ENCODE data around the gene PRDM16. TPM values are rescaled to one million over a fixed set of nuclear protein-coding genes. Genes with fewer than 3 reads are reported as not detected.

The PRDM16 gene
- total RNA-seq, 2 donors from 2014 or later, result 0.79 to 6.1 TPM

DNA sequence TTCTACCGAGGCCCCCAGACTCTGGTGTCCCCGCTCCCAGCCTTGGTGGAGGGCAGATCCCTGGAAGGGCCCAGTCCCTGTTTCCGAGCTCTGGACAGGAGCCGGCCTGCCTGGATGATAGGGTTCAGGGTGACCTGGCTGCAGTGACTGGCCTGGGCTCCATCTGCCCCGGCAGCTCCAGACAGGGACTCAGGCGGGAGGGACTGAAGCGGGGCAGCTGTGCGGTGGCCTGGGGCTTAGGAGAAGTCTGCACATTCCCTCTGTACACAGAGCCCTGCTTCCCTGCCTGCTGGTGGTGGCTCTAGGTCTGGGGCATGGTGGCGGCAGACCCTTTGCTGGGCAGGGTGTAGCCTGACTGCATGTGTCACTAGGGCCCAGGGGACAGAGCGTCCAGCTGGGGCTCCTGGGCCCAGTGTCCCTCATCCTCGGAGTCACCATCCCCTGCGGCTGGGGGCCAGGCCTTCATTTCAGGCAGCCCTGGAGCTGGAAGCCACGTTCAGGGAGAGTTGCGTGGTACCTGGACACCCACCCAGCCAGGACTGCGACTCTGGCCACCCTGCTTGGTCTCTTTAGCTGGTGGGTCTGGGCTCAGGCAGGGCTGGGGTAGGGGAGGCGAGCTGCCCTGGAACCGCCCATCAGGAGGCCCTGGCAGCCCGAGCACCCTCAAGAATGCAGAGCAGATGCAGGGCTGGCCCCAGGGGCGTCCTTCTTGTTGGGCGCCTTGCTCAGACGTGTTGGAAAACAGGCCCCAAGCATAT, 395.1 kb downstream of the PRDM16 start:
- DNase-seq, result no peak
- Histone ChIP-seq H3K27me3 (no peaks in the 10 kb centered on the region), H3K9ac (ENCODE audit: low read depth in 2 of 2, low read length in 2 of 2) (no peak overlapping the region), H3K4me3 (no peak overlapping the region), H3K9me3 (no peaks in the 10 kb centered on the region), H3K4me1 (peaks cover 7% of the 10 kb centered on the region), H3K36me3 (no peaks in the 10 kb centered on the region), H3K27ac (no peak overlapping the region)
- TF ChIP-seq, protein P1, sequence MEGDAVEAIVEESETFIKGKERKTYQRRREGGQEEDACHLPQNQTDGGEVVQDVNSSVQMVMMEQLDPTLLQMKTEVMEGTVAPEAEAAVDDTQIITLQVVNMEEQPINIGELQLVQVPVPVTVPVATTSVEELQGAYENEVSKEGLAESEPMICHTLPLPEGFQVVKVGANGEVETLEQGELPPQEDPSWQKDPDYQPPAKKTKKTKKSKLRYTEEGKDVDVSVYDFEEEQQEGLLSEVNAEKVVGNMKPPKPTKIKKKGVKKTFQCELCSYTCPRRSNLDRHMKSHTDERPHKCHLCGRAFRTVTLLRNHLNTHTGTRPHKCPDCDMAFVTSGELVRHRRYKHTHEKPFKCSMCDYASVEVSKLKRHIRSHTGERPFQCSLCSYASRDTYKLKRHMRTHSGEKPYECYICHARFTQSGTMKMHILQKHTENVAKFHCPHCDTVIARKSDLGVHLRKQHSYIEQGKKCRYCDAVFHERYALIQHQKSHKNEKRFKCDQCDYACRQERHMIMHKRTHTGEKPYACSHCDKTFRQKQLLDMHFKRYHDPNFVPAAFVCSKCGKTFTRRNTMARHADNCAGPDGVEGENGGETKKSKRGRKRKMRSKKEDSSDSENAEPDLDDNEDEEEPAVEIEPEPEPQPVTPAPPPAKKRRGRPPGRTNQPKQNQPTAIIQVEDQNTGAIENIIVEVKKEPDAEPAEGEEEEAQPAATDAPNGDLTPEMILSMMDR (IDR thresholded peaks at IDR 0.05), result no peak
- intact Hi-C loops (cut with DNase I), result no loop called here

DNA sequence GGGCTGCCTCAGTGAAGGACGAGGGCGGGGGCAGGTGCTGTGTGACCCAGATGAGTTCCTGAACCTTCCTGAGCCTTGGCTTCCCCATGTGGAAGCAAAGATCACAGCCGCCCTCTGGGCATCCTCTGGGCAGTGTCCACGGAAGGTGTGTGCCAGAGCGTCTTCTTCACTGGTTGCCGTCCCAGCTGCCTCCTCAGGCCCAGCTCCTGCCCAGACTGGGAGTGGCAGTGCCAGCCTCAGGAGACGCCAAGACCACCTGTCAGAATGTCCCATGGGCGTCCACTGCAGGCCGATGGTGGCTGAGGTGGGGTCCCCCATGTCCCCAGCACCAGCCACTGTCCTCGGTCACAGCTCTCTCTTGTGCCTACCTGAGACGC, 395.6 kb downstream of the PRDM16 start:
- Histone ChIP-seq H3K4me1 (peaks cover 5% of the 10 kb centered on the region), H3K9ac (ENCODE audit: low read depth in 2 of 2, low read length in 2 of 2) (no peak overlapping the region), H3K4me3 (no peak overlapping the region), H3K27me3 (no peaks in the 10 kb centered on the region), H3K9me3 (no peaks in the 10 kb centered on the region), H3K36me3 (no peaks in the 10 kb centered on the region), H3K27ac (no peak overlapping the region)
- no peak for DNase-seq
- TF ChIP-seq, protein P1 (IDR thresholded peaks at IDR 0.05), result no peak
- intact Hi-C loops (cut with DNase I), result no loop called here

DNA sequence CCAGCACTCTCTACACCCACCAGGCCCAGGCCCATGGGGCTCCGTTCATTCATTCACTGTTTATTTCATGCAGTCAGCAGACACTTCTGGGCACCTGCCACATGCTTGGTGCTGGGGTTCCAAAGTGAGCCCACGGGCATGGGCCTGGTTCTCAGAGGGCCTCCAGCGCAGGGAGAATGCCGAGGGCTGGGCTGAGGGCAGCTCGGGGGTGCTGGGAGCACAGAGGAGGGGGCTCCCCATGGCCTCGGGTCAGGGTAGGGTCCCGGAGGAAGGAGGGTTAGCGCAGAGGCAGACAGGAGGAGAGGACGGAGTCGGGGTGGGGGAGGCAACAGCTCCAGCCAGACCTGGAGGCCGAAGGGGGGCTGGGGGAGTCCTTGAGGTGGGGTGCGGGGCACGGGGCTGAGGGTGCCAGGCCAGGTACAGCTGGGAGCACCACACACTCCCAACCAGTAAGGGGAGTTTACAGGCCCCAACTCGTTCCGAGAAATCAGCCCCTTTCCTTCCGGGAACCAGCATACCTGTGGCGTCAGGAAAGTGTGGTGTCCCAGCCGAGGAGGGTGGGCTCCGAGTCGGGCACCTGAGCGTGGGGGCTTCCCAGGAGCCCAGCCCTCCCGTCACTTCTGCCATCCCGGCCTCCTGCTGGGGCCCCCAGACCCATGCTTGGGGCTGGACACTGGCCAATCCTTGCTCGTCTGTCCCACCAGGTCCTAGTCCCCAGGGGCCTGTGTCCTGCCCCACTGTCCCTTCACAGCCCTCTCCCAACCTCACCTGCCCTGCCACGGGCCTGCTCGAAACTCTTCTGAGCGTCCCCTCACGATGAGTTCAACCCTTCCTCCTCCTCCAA, 396.3 kb downstream of the PRDM16 start:
- no peak overlapping the region for H3K9ac ChIP-seq (ENCODE audit: low read depth in 2 of 2, low read length in 2 of 2)
- TF ChIP-seq, protein P1 (IDR thresholded peaks at IDR 0.05), result no peak
- H3K27ac ChIP-seq, result no peak overlapping the region
- H3K4me1 ChIP-seq, result peaks cover 5% of the 10 kb centered on the region
- DNase-seq, result no peak
- no peaks in the 10 kb centered on the region for H3K36me3 ChIP-seq
- H3K27me3 ChIP-seq, result no peaks in the 10 kb centered on the region
- intact Hi-C loops (cut with DNase I), result no loop called here
- no peak overlapping the region for H3K4me3 ChIP-seq
- no peaks in the 10 kb centered on the region for H3K9me3 ChIP-seq

DNA sequence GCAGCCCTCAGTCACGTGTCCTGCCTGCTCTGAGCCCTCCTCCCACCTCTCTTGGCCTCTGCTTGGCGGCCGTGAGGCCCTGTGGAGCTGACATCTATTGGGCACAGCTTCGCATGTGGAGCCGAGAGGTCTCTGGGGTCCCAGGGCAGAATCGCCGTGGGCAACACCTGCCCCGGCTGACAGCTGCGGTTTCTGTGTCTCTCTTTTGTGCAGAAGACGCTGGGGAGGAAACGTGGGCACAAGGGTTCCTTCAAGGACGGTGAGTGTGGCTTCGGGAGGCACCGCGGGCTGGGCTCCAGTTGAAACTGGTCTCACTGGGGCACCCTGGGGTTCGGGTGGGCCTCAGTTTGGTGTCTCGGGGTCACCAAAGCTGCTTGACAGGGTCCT, 396.9 kb downstream of the PRDM16 start:
- Histone ChIP-seq H3K9ac (ENCODE audit: low read depth in 2 of 2, low read length in 2 of 2) (no peak overlapping the region), H3K27ac (no peak overlapping the region), H3K36me3 (no peaks in the 10 kb centered on the region), H3K9me3 (no peaks in the 10 kb centered on the region), H3K27me3 (no peaks in the 10 kb centered on the region), H3K4me1 (no peaks in the 10 kb centered on the region), H3K4me3 (no peak overlapping the region)
- TF ChIP-seq, protein P1 (IDR thresholded peaks at IDR 0.05), result no peak
- intact Hi-C loops (cut with DNase I), result no loop called here
- DNase-seq, result no peak

DNA sequence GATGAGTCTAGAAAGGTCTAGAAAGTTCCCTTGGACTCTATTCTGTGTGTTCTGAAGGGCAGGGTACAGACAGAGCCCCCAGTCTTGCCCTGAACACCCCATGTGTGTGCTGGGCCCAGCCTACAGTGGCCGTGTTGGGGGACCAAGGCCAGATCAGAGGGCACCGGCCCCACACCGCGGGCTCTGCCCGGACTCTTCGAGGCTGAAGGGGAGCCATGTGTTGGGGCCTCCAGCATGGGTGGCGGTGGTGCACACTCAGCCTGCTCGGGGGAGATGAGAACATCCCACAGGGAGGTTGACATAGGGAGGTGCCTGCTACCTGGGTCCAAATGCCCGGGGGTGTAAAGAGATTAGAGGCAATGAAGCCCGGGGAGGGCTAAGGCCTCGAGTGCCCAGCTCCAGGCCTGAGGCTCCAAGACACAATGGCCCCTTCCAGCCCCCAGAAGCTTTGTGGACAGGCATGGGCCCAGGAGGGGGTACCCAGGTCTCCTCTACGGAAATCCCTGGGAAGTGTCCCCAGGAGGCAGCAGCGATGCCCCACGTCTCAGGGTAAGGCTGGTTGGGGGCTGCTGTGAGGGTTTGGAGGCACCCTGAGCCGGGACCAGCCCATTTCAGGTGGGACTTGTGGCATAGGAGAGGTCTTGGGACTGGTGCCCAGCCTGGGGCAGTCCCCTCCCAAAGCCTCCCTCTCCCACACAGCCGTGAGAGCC, 397.5 kb downstream of the PRDM16 start:
- Histone ChIP-seq H3K9me3 (no peaks in the 10 kb centered on the region), H3K4me1 (no peaks in the 10 kb centered on the region), H3K36me3 (no peaks in the 10 kb centered on the region), H3K4me3 (no peak overlapping the region), H3K27ac (no peak overlapping the region), H3K9ac (ENCODE audit: low read depth in 2 of 2, low read length in 2 of 2) (no peak overlapping the region), H3K27me3 (no peaks in the 10 kb centered on the region)
- DNase-seq, result no peak
- intact Hi-C loops (cut with DNase I), result no loop called here
- TF ChIP-seq, protein P1 (IDR thresholded peaks at IDR 0.05), result no peak

All from colonic mucosa (tissue), 4 donors.